SH-SY5Y (cell line): ENCODE results near the gene ANKMY2.

Experiments
- GATA2 ChIP-seq: IDR thresholded peaks from 2 replicates; pipeline ENCODE4 v1.6.1; 2011; ENCODE audit warnings: mild to moderate bottlenecking, low read depth, low read length
- GATA3 ChIP-seq: IDR thresholded peaks from 2 replicates; pipeline ENCODE4 v1.6.1; 2011; ENCODE audit warnings: low read depth, mild to moderate bottlenecking, low read length, moderate library complexity

DNA sequence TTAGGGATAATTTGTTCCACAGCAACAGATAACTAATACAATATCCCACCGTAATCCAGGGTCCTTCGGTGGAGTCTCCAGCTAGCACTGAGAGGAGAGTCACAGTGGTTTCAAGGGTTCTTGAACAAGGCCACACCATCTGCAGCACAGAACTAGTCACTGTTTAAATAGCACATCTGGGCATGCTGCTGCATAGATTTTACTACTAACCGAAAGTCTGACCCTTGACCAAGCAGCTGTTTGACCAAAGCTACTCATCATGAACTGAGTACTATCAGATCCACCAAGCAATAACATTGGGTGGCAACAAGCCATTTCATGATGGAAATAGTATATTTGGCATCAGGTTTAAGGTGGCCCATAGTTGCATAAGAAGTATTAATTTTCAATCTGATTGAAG is 53.2 kb downstream of the ANKMY2 start:
- TF ChIP-seq GATA3 = no peak
- TF ChIP-seq GATA2 = no peak
